ENCODE data around the gene OR10V1. TPM values are rescaled to one million over a fixed set of nuclear protein-coding genes. Genes with fewer than 3 reads are reported as not detected.

The OR10V1 gene
- total and polyA plus RNA-seq, 2 of the 4 experiments (the other 2 are of a cell fraction) = not detected

- CTCF ChIA-PET = no interaction called here
- POLR2A ChIA-PET (ENCODE audit: unreplicated experiment) = no interaction called here
- Histone ChIP-seq H2AK5ac (ENCODE audit: low read depth, low read length) (no peak overlapping the region), H3K27me3 (ENCODE audit: control insufficient read depth, insufficient read depth, low read length) (no peaks in the 10 kb centered on the region), H4K20me1 (ENCODE audit: insufficient read depth, low read length) (peaks cover 9% of the 10 kb centered on the region; the same call in 1 of the 2 replicates), H3K4me1 (ENCODE audit: control insufficient read depth, insufficient read depth, low read length) (peaks cover 5% of the 10 kb centered on the region), H3K4me3 (ENCODE audit: insufficient read depth, low read depth, low read length) (no peak overlapping the region), H3K9me3 (ENCODE audit: control insufficient read depth, insufficient read depth, low read length) (no peaks in the 10 kb centered on the region), H3K18ac (ENCODE audit: low read depth, low read length) (no peak overlapping the region), H2BK20ac (ENCODE audit: low read depth, low read length) (no peak overlapping the region), H2AK9ac (replicated peaks; ENCODE audit: low read depth, low read length, poor library complexity) (no peak overlapping the region), H3K27ac (ENCODE audit: insufficient read depth, low read length) (no peak overlapping the region), H2BK15ac (ENCODE audit: low read depth, low read length) (no peak overlapping the region), H2BK120ac (ENCODE audit: low read depth, low read length) (no peak overlapping the region), H3K14ac (replicated peaks; ENCODE audit: low read depth, low read length) (no peak overlapping the region), H3K23ac (ENCODE audit: low read depth, low read length) (no peak overlapping the region), H3K79me1 (ENCODE audit: low read depth in 1 of 2, low read length in 2 of 2) (peaks cover 0 to 29% of the 10 kb centered on the region in 2 experiments; a peak in 3 of 4 replicates), H2AFZ (replicated peaks; ENCODE audit: low read length, poor library complexity) (no peak overlapping the region), H3K36me3 (ENCODE audit: control insufficient read depth, insufficient read depth, low read length) (no peaks in the 10 kb centered on the region), H3K4me2 (ENCODE audit: low read depth, low read length) (no peak overlapping the region), H3K56ac (ENCODE audit: extremely low read depth, insufficient read depth, low read length) (no peak overlapping the region), H3K9ac (ENCODE audit: low read depth, low read length) (no peak overlapping the region), H2BK5ac (ENCODE audit: low read depth, low read length, poor library complexity, severe bottlenecking) (no peak overlapping the region), H3K4ac (ENCODE audit: low read depth, low read length) (no peak overlapping the region), H3K9me1 (ENCODE audit: insufficient read depth, low read length) (peaks cover 5% of the 10 kb centered on the region; the same call in 1 of the 2 replicates), H4K8ac (ENCODE audit: low read depth in 2 of 2, low read length in 2 of 2) (no peak overlapping the region), H4K91ac (ENCODE audit: insufficient read depth, low read depth, low read length) (no peak overlapping the region), H4K5ac (ENCODE audit: low read depth, low read length) (no peak overlapping the region)
- intact Hi-C loops (cut with micrococcal nuclease) = no loop called here
- ATAC-seq (ENCODE audit: low read depth) = no peak
- dilution Hi-C loops (cut with HindIII; ENCODE audit: low sequenced_read_pairs, unreplicated experiment) = no loop called here
- in situ Hi-C loops (cut with MboI; ENCODE audit: low sequenced_read_pairs) = no loop called here
- TF ChIP-seq MAZ (IDR thresholded peaks at IDR 0.05; ENCODE audit: borderline replicate concordance, low read depth, low read length) (no peak), USF2 (IDR thresholded peaks at IDR 0.05; ENCODE audit: low read depth, low read length) (no peak), RAD21 (IDR thresholded peaks at IDR 0.05; ENCODE audit: low read length) (no peak), NFE2L2 (IDR thresholded peaks at IDR 0.05; ENCODE audit: low read depth, low read length) (no peak), RFX5 (IDR thresholded peaks at IDR 0.05; ENCODE audit: low read depth, low read length) (no peak), CEBPB (IDR thresholded peaks at IDR 0.05; ENCODE audit: low read depth, low read length) (no peak), FOS (IDR thresholded peaks at IDR 0.05; ENCODE audit: low read depth, low read length) (no peak), MAFK (IDR thresholded peaks at IDR 0.05; ENCODE audit: low read depth, low read length) (no peak), RCOR1 (IDR thresholded peaks at IDR 0.05; ENCODE audit: insufficient replicate concordance, low read length) (no peak), CHD1 (IDR thresholded peaks at IDR 0.05; ENCODE audit: low read depth, low read length) (no peak), BHLHE40 (IDR thresholded peaks at IDR 0.05; ENCODE audit: low read depth, low read length) (no peak), ELK1 (IDR thresholded peaks at IDR 0.05; ENCODE audit: borderline replicate concordance, low read depth, low read length) (no peak), SMC3 (IDR thresholded peaks at IDR 0.05; ENCODE audit: low read depth, low read length) (no peak), POLR2A (IDR thresholded peaks at IDR 0.05; ENCODE audit: low read depth, low read length) (no peak), MXI1 (IDR thresholded peaks at IDR 0.05; ENCODE audit: borderline replicate concordance, low read depth, low read length) (no peak)
- TF ChIP-seq, protein P1, sequence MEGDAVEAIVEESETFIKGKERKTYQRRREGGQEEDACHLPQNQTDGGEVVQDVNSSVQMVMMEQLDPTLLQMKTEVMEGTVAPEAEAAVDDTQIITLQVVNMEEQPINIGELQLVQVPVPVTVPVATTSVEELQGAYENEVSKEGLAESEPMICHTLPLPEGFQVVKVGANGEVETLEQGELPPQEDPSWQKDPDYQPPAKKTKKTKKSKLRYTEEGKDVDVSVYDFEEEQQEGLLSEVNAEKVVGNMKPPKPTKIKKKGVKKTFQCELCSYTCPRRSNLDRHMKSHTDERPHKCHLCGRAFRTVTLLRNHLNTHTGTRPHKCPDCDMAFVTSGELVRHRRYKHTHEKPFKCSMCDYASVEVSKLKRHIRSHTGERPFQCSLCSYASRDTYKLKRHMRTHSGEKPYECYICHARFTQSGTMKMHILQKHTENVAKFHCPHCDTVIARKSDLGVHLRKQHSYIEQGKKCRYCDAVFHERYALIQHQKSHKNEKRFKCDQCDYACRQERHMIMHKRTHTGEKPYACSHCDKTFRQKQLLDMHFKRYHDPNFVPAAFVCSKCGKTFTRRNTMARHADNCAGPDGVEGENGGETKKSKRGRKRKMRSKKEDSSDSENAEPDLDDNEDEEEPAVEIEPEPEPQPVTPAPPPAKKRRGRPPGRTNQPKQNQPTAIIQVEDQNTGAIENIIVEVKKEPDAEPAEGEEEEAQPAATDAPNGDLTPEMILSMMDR (conservative IDR thresholded peaks at IDR 0.05; ENCODE audit: low read depth, low read length) = no peak
- WGBS, 2 experiments (ENCODE audit: extremely low coverage in 2 of 2, insufficient read length in 1 of 2) = no CpG with 5 or more reads among the region's 4 CpGs
- no peak for DNase-seq
- BruUV-seq (replicated peaks) = no TSS peak
Measured at GRCh38 chr11:59760771-59761170, 47.1 kb upstream of the OR10V1 start.
